HG03457 (cell line): ENCODE measurements around the gene TOR1A.

Experiments
- ATAC-seq: cut with Tn5 transposase; IDR thresholded peaks from one replicate; pipeline ENCODE4 v1.9.1; 2021; ENCODE audit warnings: moderate number of reproducible peaks; ENCODE audit not compliant: unreplicated experiment

The TOR1A gene, protein sequence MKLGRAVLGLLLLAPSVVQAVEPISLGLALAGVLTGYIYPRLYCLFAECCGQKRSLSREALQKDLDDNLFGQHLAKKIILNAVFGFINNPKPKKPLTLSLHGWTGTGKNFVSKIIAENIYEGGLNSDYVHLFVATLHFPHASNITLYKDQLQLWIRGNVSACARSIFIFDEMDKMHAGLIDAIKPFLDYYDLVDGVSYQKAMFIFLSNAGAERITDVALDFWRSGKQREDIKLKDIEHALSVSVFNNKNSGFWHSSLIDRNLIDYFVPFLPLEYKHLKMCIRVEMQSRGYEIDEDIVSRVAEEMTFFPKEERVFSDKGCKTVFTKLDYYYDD

DNA sequence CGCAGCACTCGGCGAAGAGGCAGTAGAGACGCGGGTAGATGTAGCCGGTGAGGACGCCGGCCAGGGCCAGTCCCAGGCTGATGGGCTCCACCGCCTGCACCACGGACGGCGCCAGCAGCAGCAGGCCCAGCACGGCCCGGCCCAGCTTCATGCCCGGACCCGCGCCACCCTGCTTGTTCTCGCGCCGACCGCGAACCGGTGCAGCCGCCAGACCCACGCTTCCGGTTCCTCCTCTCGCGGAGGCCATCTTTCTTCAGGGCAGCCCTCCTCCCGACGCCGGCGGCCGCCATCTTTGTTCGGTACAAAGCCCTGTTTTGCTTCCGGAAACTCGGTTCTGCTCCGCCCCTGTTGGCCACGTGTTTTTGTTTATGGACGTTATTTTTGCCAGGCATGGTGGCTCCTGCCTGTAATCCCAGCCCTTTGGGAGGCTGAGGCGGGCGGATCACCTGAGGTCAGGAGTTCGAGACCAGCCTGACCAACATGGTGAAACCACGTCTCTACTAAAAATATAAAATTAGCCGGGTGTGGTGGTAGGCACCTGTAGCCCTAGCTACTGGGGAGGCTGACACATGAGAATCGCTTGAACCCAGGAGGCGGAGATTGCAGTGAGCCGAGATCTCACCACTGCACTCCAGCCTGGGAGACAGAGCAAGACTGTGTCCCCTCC is at the start of gene TOR1A:
Gene TOR1A, minus strand, starts transcription at position 202 of the 667 bp plus-strand sequence. Its CDS starts 51 bp downstream, at position 151.
- no peak for ATAC-seq

DNA sequence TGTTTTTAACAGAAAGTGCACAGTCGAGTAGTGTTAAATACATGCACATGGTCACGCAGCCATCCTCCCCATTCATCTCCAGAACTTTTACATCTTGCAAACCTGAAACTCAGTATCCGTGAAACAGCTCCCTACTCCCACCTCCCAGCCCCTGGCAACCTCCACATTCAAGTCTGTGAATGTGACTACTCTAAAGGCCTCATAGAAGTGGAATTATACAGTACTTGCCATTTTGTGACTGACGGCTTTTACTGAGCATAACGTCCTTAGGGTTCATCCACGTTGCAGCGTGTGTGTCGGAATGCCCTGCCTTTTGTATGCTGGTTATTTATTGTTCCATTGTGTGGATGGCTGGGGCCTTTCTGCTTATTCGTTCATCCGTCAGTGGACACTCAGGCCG is 47.1 kb upstream of the TOR1A start:
- no peak for ATAC-seq

DNA sequence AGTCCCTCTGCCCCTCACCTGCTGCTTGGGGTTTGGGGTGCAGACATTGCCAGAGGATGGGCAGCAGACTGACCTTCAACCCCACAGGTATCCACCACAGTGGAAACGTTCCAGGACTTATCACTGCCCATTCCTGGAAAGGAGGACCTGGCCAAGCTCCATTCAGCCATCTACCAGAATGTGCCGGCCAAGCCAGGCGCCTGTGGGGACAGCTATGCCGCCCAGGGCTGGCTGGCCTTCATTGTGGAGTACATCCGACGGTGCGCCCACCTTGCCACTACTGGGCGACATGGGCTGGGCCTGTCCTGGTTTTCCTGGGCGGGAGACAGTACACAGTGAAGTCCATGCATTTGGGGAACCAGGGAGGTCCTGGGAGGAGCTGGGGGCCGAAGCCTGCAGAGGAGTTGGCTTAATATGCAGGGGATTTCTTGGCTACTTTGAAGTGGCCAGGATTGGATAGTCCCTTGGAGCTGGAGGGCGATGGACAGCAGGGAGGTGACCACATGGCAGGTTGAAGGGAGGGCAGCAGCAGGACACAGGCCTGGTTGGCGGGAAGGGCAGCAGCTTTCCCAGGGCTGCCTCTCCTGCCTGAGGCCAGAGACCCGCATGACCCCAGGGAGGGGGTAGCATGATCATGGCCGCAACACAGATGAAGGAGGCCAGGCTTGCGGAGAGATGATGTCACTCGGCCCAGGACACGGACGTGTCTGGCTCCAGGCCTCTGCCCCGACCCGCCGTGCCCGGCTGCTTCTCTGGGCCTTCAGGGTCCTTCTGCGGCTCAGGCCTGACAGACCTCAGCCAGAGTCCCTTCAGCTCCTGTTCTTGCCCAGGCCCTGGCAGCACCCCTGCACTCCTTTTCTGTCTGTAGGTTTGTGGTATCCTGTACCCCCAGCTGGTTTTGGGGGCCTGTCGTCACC is 45.9 kb upstream of the TOR1A start:
- ATAC-seq = no peak

DNA sequence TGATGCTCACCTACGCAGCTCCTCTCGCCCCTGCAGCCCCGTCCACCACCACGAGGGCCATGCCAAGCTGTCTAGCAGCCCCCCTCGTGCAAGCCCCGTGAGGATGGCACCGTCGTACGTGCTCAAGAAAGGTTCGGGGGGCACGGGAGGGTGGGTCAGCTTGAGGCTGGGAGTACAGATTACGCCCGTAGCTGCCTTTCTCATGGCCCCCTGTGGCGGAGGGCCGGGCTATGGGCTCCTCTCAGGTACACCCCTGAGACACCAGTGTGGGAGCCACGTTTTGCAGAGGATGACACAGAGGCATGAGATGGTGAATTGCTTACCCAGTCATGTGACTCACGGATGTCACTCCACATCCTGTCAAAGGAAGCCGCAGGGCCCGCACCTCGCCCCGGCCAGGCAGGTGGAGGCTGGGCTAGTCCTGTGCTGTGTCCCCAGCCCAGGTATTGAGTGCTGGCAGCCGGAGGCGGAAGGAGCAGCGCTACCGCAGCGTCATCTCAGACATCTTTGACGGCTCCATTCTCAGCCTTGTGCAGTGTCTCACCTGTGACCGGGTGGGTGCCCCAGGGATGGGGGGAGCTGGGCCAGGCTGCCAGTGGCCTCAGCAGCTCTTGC is 45.0 kb upstream of the TOR1A start:
- ATAC-seq = no peak

DNA sequence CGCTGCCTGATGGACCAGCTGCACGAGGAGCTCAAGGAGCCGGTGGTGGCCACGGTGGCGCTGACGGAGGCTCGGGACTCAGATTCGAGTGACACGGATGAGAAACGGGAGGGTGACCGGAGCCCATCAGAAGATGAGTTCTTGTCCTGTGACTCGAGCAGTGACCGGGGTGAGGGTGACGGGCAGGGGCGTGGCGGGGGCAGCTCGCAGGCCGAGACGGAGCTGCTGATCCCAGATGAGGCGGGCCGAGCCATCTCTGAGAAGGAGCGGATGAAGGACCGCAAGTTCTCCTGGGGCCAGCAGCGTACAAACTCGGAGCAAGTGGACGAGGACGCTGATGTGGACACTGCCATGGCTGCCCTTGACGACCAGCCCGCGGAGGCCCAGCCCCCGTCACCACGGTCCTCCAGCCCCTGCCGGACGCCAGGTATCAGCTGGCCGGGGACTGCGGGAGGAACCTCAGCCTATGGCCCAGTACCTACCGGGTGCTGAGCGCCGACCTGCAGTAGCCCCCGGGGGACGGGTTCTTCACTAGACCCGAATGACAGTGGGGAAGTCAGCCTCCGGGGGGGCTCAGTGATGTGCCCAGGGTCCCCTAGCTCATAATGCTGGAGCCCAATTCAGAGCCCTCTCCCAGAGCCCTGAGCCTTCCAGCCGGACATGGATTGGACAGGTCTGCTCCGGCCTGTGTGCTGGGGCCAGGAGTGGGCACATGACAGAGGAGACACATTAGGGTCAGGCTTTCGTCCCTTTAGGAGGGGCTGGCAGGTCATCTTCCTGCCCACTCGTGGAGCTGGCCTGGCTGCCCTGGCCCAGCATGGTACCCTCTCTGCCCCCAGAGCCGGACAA is 44.3 kb upstream of the TOR1A start:
- ATAC-seq = no peak

DNA sequence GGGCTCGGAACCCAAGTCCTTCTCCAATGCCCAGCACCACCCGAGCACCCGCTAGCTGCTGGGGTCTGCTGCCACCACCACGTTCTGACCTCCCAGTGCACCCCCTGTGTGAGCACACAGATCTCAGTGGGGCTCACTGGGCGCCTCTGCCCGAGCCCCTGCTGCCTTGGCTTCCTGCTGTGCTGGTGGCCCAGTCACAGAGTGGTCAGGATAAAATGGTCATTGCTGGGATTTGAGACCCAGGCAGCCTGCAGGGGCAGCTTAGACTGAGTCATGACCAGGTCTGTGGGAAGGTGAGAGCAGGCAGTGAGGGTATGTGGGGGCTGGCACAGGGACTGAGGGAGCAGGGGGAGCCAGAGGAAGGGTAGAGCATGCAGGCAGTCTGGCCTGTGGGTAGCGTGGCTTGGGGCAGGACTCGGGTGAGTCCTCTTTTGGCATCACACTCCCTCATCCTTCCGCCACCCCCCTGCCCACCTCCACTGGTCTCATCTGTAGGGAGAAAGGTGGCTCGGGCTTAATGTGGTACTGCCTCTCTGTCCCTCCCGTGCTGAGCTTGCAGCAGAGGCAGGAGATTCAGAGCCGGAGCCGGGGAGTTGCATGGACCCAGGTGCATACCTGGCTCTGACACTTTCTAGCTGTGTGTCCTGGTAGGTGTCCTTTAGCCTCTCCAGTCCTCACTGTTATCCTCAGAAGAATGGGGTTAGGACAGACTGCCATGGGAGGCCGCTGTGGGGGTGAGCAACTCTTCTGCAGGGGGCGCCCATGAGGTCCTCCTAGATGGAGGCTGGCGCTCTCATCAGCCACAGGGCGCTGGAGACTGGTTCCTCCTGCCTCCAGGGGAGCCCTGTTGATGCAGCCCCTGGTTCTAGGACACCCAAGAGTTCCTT is 43.4 kb upstream of the TOR1A start:
- no peak for ATAC-seq

DNA sequence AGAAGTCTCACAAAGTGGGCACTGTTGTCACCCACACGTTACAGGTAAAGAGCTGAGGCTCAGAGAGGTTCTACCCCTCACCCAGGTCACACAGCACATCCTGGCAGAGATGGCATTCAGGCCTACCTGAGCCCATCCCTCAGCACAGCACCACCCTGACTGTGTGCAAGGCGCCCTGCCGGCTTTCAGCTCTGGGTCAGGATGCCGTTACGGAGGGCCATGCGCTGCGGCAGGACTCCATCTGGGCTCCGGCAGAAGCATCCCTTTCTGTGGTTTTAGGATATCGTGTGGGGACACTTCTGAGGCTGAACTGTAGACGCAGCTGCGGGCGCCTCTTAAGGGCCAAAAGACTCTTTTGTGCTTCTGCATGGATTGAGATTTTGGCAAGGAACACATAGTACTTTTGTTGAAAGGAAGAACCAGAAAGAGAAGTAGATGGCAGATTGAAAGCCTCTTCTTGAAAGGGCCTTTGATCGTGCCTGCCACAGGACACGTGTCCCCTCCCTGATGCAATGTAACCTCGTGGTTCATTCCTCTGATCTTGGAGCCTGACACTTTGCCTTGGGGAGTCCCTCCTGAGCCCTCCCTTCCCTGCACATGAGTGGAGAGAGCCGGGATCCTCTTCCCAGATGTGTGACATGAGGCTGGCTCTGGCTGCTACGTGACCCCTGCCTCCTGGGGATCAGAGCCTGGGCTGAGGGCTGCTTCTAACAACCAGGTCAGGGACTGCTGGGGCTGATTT is 42.6 kb upstream of the TOR1A start:
- ATAC-seq = no peak

DNA sequence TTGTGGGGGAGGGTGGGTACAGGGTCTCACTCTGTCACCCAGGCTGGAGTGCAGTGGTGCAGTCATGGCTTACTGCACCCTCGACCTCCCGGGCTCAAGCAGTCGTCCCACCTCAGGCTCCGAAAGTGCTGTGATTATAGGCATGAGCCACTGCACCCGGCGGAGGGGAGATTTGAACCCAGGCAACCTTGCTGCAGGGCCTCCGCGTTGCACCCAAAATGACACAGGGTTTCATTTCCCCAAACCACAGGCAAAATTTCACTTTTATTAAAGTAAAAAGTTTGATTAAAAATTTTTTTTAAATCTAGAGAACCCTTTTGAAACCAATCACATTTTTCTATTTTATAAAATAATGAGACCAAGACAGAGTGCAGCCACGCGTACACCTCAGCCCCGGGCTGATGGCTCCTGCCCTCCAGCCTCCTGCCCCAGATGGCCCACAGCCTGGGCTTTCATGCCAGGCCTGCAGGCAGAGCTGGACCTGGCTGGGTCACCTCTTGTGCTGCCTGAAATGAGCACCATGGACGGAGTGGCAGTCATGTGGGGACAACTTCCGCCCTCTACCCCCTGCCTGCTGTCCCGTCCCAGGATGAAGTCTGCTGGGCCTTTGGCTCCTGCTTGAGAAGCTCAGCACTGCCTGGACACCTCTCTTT is 41.9 kb upstream of the TOR1A start:
- ATAC-seq = no peak

DNA sequence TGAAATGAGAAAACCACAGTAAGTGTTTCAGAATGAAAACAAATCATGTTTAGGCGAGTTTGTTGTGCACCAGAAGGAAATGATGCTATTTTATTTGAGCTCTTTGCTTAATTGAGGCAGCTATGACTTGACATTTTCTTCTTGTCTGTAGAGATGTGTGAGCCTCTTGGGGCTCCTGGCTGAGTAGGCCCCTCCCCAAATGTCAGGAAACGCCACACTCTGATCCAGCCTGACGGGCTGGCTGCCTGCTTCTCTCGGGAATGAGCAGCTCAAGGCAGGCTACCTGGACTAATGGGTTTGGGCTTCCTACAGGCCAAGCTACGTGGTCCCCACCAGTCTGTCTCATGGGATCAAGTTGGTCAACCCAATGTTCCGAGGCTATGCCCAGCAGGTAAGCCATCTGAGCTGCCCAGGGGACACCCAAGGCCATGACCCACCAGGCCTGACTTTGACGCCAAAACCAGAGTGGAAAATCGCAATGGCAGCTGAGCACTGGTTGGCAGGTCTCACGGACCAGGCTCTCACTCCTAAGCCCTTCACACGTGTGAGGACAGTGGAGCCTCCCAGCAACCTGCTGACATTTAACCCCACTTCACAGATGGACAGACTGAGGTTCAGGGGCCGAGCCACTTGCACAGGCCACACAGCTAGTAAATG is 41.2 kb upstream of the TOR1A start:
- ATAC-seq = no peak

DNA sequence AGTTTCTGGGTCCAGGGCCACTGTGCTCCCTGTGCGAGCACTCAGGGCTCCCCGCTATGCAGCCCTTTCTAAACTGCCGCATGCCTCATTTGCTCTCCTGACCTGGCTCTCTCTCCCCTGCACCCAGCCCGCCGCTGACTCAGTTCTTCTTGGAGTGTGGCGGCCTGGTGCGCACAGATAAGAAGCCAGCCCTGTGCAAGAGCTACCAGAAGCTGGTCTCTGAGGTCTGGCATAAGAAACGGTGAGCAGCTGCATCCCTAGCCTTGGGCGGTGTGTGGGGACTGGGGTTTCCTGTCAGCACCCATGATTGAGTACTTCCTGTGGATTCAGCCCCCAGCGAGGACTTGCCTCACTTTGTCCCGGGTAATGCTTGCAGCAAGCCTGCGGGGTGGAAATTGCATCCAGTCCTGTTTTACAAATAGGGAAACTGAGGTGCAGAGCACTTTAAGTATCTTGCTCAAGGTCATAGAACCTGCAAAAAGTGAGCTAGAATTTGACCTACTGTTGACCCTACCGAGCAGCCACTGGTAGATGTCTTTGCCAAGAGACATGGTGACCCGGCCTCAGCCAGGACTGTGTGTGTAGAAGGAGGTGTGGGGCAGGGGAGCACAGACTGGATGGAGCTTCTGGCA is 39.2 kb upstream of the TOR1A start:
- no peak for ATAC-seq

DNA sequence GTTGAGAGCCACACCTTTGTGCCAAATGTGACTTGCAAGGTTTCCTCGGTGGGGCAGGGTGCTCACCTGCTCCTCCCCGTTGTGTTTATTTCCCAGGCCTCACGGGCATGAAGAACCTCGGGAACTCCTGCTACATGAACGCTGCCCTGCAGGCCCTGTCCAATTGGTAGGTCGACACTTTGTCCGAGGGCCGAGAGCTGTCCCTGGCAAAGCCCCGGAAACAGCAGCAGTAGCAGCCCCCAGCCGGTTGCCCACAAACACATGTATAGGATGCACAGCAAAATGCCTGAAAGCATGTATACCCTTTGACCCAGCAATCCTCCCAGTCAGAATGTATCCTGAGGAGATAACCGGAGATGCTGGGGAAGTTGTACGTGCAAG is 37.5 kb upstream of the TOR1A start:
- no peak for ATAC-seq

DNA sequence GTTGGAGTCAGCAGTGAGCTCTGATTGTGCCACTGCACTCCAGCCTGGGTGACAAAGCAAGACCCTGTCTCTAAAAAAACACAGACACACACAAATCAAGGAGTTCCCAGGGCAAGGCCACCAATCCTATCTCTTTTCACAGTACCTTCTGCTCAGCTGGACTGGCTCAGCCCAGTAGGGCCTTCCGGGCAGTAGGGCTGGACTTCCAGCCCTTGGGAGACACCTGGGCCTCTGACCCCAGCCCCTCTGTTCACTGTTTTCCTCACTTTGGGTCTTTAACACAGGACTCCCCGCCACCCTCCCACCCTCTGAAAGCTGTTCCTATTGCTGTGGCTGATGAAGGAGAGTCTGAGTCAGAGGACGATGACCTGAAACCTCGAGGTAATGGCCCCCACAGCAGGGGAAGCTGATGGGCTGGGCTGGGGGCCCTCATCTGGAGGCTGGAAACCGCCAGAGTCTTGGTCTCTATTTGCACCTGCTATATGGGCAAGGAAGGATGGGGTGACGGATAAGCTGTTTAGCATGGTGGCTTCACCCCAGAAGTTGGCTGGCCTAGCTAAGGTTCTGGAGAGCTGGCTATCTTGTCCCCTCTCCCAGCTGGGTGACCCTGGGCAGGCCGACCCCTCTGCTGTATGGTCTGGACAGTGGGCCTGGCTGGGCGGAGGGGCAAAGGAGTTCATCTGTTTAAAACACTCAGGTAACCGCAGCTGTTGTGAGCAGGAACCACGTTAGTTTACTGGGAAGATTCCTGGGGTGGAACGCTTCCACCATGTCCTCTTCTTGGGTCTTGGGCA is 36.9 kb upstream of the TOR1A start:
- no peak for ATAC-seq

DNA sequence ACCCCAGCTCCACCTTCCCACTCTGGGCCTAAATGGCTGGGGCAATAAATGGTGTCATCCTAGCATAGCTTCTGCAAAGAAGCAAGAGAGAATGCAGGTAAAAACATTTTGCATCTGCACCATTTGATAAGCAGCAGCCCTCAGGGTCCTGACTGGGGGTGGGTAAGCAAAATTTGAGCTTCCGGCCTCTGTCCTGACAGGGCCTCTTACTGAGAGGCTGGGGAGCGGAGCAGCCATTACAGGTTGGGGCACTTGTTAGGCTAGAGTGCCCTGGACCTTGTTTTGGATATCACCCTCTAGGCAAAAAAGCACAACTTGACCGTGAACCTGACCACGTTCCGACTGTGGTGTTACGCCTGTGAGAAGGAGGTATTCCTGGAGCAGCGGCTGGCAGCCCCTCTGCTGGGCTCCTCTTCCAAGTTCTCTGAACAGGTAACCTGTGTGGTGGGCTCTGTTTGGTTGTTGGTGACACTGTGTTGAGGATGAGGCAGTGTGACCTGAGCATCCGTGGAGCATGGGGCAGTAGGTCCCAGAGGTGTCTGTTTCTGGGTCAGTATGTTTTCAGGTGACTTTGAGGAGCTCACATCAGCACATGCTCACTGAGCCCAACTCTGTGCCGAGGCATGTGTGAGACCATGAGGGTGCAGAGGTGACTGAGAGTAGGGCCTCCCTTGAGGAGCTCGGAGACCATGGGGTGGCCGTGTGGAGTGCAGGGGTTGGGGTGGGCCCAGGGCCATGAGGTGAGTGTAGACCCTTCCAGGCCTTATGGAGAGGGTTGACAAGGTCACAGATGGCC is 34.4 kb upstream of the TOR1A start:
- ATAC-seq = no peak

DNA sequence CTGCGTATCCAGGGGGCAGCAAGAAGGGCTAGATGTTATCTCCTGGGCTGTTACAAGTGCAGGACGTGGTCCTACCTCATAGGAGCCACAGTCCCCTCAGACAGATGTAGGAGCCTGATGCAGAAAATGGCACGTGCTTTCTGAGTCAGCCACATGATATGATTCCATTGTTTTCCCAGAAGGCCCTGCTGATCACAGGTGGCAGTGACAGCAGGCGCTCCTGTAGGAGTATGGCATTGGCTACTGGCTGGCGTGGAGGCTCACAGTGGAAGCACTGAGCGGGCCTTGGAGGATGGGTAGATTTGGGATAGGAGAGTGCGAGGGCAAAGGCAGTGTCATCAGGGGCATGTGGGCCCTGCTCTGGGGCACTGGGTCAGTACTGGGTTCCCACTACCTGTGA is 33.3 kb upstream of the TOR1A start:
- no peak for ATAC-seq

DNA sequence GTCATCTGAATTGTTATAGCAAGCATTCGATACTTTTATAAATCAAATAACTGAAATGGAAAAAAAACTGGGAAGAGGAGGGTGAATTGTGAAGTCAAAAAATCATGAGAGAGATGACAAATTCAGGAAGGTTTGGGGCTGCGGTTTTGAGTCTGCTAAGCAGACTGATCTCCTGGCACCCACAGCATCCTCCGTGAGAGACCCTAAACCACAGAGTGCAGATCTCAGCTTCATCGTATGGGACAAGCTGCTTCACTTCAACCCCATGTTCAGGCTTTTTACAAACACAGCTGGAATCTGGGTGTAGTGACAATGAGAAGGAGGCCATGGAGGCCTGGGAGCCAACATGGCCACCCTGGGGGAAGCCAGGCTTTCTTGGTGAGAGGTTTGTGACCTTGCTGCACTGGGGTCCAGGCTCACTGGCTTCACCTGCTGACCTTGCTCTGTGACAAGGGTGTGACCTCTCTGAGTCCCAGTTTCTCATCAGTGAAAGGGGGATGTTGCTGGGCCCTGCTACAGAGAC is 30.7 kb upstream of the TOR1A start:
- no peak for ATAC-seq
